ENCODE data around the gene LDB3. TPM values are rescaled to one million over a fixed set of nuclear protein-coding genes. Genes with fewer than 3 reads are reported as not detected.

Gene LDB3
- total and polyA plus RNA-seq, 9 of the 15 experiments (the other 6 are each of a cell fraction or from before 2014, with no cell fraction given): 0.03 TPM; not detected in 8

- no peak for ATAC-seq
- TF ChIP-seq ZFP30 (CRISPR knock-in tag; IDR thresholded peaks at IDR 0.05; ENCODE audit: borderline replicate concordance): no peak
- TF ChIP-seq HMGN3 (IDR thresholded peaks at IDR 0.05; ENCODE audit: borderline replicate concordance, extremely low read depth, insufficient read length, low read depth, low read length): no peak
- no peak for TF ChIP-seq CREB3L1 (IDR thresholded peaks at IDR 0.05; ENCODE audit: borderline replicate concordance, low read depth)
- no peak for TF ChIP-seq RAD51 (IDR thresholded peaks at IDR 0.05; ENCODE audit: borderline replicate concordance, low read depth)
- no peak for TF ChIP-seq HNRNPK (IDR thresholded peaks at IDR 0.05; ENCODE audit: low read depth, low read length, poor library complexity, severe bottlenecking)
- TF ChIP-seq JUND (IDR thresholded peaks at IDR 0.05; ENCODE audit: borderline replicate concordance, low read depth, low read length): no peak
- no peak for TF ChIP-seq JUND (tag; IDR thresholded peaks at IDR 0.05; ENCODE audit: borderline replicate concordance, low read depth, low read length)
- TF ChIP-seq TAF7 (tag; IDR thresholded peaks at IDR 0.05): no peak
- TF ChIP-seq, protein P1, sequence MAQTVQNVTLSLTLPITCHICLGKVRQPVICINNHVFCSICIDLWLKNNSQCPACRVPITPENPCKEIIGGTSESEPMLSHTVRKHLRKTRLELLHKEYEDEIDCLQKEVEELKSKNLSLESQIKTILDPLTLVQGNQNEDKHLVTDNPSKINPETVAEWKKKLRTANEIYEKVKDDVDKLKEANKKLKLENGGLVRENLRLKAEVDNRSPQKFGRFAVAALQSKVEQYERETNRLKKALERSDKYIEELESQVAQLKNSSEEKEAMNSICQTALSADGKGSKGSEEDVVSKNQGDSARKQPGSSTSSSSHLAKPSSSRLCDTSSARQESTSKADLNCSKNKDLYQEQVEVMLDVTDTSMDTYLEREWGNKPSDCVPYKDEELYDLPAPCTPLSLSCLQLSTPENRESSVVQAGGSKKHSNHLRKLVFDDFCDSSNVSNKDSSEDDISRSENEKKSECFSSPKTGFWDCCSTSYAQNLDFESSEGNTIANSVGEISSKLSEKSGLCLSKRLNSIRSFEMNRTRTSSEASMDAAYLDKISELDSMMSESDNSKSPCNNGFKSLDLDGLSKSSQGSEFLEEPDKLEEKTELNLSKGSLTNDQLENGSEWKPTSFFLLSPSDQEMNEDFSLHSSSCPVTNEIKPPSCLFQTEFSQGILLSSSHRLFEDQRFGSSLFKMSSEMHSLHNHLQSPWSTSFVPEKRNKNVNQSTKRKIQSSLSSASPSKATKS (CRISPR knock-in tag; IDR thresholded peaks at IDR 0.05): no peak
- no peak for TF ChIP-seq POLR2A (conservative IDR thresholded peaks at IDR 0.05)
- no peak for TF ChIP-seq SIRT6 (IDR thresholded peaks at IDR 0.05; ENCODE audit: low read depth, low read length)
- TF ChIP-seq TGIF2 (CRISPR knock-in tag; IDR thresholded peaks at IDR 0.05): no peak
- TF ChIP-seq ZBTB17 (CRISPR knock-in tag; IDR thresholded peaks at IDR 0.05): no peak
- ChIA-PET CTCF (ENCODE audit: low intra/inter-chr PET ratio) (no interaction called here), POLR2A (interaction anchor here (0.6 to 1.1 kb wide), 2 partner anchors 13 to 37 kb away, joined by 3 to 6 read pairs; no protein-coding TSS in a partner anchor)
- Histone ChIP-seq H2AFZ (ENCODE audit: low read depth, low read length) (no peak overlapping the region), H3K4me1 (replicated peaks in 1 of 2; ENCODE audit: control insufficient read depth in 2 of 2, insufficient read depth in 2 of 2, low read length in 2 of 2) (peaks cover 9 to 38% of the 10 kb centered on the region in 2 experiments; a peak in 4 of 5 replicates), H3K27me3 (ENCODE audit: control insufficient read depth in 2 of 2, insufficient read depth in 2 of 2, low read length in 2 of 2) (peaks cover 7 to 29% of the 10 kb centered on the region in 2 experiments; a peak in 4 of 5 replicates), H3K9ac (ENCODE audit: insufficient read depth in 1 of 2, low read depth in 2 of 2, low read length in 2 of 2) (no peak overlapping the region), H3K27ac (ENCODE audit: extremely low read depth, low read depth, low read length) (no peak overlapping the region), H3K79me2 (ENCODE audit: control insufficient read depth, insufficient read depth, low read length) (no peaks in the 10 kb centered on the region), H3K4me3 (no peak overlapping the region), H3K9me1 (ENCODE audit: control insufficient read depth, insufficient read depth, low read length) (no peaks in the 10 kb centered on the region), H4K20me1 (replicated peaks; ENCODE audit: control insufficient read depth, insufficient read depth, low read length) (no peaks in the 10 kb centered on the region), H3K9me3 (replicated peaks; ENCODE audit: control insufficient read depth, insufficient read depth, low read depth, low read length) (no peaks in the 10 kb centered on the region), H3K4me2 (ENCODE audit: insufficient read depth, low read length) (no peak overlapping the region), H3K36me3 (ENCODE audit: control insufficient read depth, insufficient read depth, low read length) (no peaks in the 10 kb centered on the region)
- WGBS (ENCODE audit: insufficient coverage, low coverage, missing lambda C conversion rate): 7% methylated on average over 2 of the region's 2 CpGs
- intact Hi-C loops (cut with micrococcal nuclease): no loop called here
- DNase-seq (ENCODE audit: extremely low read depth in 1 of 4, low spot score in 3 of 4): no peak
- no TSS peak for BruUV-seq (replicated peaks)
- no peak for FAIRE-seq
- in situ Hi-C loops (cut with MboI): no loop called here
These were observed 14.4 kb downstream of the LDB3 start for GRCh38 chr10:86682675-86683074.
